WTC11 (cell line): ENCODE measurements around the gene MAP1LC3A.

Experiments
- ATF1 ChIP-seq: sonication (generic); formaldehyde crosslinking; IDR thresholded peaks from 2 replicates; pipeline ENCODE4 v1.8.1; 2023; ENCODE audit warnings: mild to moderate bottlenecking, moderate library complexity, missing genetic modification reagents
- CREB1 ChIP-seq: sonication (generic); formaldehyde crosslinking; IDR thresholded peaks from 2 replicates; pipeline ENCODE4 v1.8.0; 2023; ENCODE audit warnings: mild to moderate bottlenecking, missing genetic modification reagents
- CREM ChIP-seq: sonication (generic); formaldehyde crosslinking; IDR thresholded peaks from 2 replicates; pipeline ENCODE4 v1.8.1; 2022; ENCODE audit warnings: mild to moderate bottlenecking, missing genetic modification reagents, moderate library complexity
- CTCF ChIP-seq: fragments of 200-600 bp; IDR thresholded peaks from 2 replicates; pipeline ENCODE4 v1.8.0; 2022; ENCODE audit warnings: antibody characterized with exemption
- EMX1 ChIP-seq: fragments of 250-450 bp; sonication (Bioruptor Pico); IDR thresholded peaks from 2 replicates; pipeline ENCODE4 v1.8.0; 2021; ENCODE audit warnings: mild to moderate bottlenecking
- HMGXB4 ChIP-seq: sonication (generic); formaldehyde crosslinking; IDR thresholded peaks from 2 replicates; pipeline ENCODE4 v1.8.1; 2023; ENCODE audit warnings: mild to moderate bottlenecking, moderate library complexity, missing genetic modification reagents
- IRF2 ChIP-seq: sonication (generic); formaldehyde crosslinking; IDR thresholded peaks from 2 replicates; pipeline ENCODE4 v1.8.0; 2022; ENCODE audit warnings: low read depth, missing genetic modification reagents, borderline replicate concordance
- NFE2L1 ChIP-seq: sonication (generic); formaldehyde crosslinking; IDR thresholded peaks from 2 replicates; pipeline ENCODE4 v1.8.1; 2023; ENCODE audit warnings: missing genetic modification reagents
- NFYB ChIP-seq: sonication (generic); formaldehyde crosslinking; conservative IDR thresholded peaks from 2 replicates; pipeline ENCODE4 v1.8.0; 2022; ENCODE audit warnings: low read depth, missing genetic modification reagents
- SP1 ChIP-seq: sonication (generic); formaldehyde crosslinking; conservative IDR thresholded peaks from 2 replicates; pipeline ENCODE4 v1.8.1; 2022; ENCODE audit warnings: missing genetic modification reagents
- TEAD1 ChIP-seq: sonication (generic); formaldehyde crosslinking; IDR thresholded peaks from 2 replicates; pipeline ENCODE4 v1.8.0; 2022; ENCODE audit warnings: mild to moderate bottlenecking, missing genetic modification reagents
- TEAD4 ChIP-seq: sonication (generic); formaldehyde crosslinking; IDR thresholded peaks from 2 replicates; pipeline ENCODE4 v1.8.0; 2022; ENCODE audit warnings: mild to moderate bottlenecking, missing genetic modification reagents

- no peak for TF ChIP-seq HMGXB4 (CRISPR knock-in tag)
- TF ChIP-seq TEAD4 (CRISPR knock-in tag) = no peak
- TF ChIP-seq CREB1 (CRISPR knock-in tag) = no peak
- 0 out of 2 replicates have a peak, but pooled peaks have one; percentile 21 for TF ChIP-seq CTCF
- TF ChIP-seq EMX1 (CRISPR knock-in tag) = no peak
- no peak for TF ChIP-seq IRF2 (CRISPR knock-in tag)
- TF ChIP-seq NFYB (CRISPR knock-in tag) = no peak
- TF ChIP-seq ATF1 (CRISPR knock-in tag) = no peak
- no peak for TF ChIP-seq CREM
- TF ChIP-seq NFE2L1 (CRISPR knock-in tag) = no peak
- no peak for TF ChIP-seq TEAD1 (CRISPR knock-in tag)
- no peak for TF ChIP-seq SP1
Measured at GRCh38 chr20:34536798-34537394, 21.6 kb upstream of the MAP1LC3A start.
